GM18907 (cell line): ENCODE measurements around the gene PLXDC1.

Source experiments
- ATAC-seq: cut with Tn5 transposase; IDR thresholded peaks from one replicate; pipeline ENCODE4 v1.9.1; 2021; ENCODE audit warnings: mild to moderate bottlenecking, moderate library complexity; ENCODE audit not compliant: unreplicated experiment

Gene PLXDC1

DNA sequence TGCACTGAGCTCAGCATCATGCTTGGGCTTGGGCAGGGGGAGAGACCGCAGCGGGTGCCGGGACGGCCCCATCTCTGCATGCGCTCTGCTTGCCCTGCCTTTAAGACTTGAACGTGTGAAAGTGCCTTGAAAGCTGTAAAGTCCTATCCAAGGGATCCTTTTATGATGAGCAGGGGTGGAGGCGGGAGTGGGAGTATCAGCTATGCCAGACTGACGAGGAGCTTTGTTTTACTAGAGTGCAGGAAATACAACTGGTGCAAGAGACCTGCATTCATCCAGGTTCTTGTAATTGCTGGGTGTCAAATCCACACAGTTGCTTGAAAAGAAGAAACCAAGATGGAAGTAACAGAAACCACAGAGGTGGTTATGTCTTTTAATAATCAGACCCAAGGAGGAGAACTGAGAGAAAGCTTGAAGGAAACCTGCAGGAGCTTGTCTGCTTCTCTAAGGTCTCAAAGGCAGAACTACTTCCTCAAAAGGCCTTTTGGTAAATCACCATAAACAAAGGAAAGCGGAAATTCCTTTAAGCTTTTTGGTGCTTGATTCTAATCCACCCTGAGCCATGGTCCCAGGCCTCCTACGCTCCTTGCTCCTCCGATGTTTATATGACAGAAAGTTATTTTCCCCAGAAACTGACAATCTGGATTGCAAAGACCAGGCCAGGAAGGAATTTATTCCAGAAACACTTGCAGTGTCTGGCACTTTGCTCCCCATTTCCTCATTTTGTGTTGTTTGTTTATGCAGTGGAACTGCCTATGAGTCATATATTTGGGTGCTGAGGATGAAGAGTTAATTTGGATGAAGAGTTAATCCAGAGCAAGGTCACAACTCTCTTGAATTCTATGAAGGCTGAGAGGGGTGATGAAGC lies 132.9 kb downstream of the PLXDC1 start:
- ATAC-seq: no peak

DNA sequence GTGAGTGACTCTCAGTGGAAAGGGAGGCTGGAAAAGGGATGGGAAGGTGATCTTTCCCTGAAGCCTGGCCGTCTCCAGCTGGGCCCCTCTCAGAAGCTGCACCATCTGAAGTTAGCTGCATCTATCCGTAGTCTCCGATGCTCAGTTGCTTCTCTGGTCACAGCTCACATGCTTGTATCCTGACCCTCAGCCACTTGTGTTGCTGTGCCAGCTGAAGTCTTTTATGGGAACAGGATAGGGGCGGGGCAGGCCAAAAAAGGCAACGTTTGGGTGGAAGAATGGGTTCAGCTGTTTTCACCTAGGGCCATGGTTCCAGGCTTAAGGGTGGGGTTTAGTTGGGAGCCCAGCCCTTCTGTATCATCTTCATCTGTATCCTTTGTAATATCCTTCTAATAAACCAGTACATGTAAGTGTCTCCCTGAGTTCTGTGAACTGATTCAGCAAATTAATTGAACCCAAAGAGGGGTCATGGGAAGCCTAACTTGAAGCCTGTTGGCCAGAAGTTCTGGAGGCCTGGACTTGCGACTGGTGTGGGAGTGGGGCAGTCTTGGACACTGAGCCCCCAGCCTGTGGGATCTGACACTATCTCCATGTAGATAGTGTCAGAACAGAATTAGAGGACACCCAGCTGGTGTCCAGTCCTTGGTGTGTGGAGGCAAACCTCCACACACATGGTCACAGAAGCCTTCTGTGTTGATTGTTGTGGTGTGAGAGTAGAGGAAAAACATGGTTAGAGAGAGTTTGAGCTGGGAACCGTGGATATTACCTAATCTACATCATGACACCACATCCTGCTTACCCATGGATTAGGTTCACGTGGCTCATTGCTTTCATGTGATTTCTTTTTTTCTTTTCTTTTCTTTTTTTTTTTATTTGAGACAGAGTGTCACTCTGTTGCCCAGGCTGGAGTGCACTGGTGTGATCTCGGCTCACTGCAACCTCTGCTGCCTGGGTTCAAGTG lies 135.0 kb downstream of the PLXDC1 start:
- no peak for ATAC-seq

DNA sequence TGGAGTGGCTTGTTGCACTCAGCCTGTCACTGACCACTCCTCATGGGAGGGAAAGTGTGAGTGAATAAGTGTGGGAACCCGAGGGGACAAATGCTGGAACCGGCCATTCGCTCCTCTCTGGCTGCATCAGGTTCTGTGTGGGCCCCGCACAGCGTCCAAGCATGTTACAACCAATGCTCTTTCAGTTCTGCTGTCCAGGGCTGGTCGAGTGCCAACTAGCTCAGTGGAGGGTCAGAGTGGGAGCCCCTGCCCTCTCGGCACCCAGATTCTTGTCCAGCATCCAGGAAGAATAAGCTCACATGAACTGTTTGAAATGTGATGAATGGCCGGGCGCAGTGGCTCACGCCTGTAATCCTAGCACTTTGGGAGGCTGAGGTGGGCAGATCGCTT lies 135.9 kb downstream of the PLXDC1 start:
- ATAC-seq: no peak

- ATAC-seq: no peak
These were observed 136.5 kb downstream of the PLXDC1 start for GRCh38 chr17:39014795-39015545.

DNA sequence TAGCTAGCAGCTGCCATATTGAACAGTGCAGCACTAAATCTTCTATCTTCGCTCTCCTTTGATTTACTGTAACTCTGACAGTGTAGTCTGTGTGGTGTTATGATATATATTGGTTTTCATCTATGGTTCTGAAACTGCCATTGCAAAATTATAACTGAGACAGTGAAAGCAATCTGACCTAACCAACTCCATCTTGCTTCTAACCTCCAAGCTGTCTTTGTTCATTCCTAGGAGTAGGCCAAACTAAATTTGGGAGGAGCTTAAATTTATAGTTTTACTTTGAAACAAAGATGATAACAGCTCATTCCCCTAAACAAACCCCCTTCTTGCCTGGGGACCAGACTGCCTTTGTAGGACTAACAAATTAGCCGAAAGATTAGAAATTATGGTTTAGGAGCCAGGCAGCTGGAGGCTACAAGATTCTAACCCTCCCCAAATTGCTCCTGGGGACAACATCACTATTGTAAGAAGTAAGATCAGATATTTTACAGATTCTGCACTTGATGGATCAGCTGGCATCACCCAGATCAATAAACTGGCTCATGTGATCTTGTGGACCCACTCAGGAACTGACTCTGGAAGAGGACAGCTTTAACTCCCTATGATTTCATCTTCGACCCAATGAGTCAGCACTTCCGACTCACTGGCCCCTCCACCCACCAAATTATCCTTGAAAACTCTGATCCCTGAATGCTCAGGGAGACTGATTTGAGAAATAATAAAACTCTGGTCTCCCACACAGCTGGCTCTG lies 137.2 kb downstream of the PLXDC1 start:
- ATAC-seq: no peak
